NB4 (cell line): ENCODE data around the gene BIN1.

Source experiments
- MYC ChIP-seq: IDR thresholded peaks from 2 replicates; pipeline ENCODE4 v1.6.1; 2011; ENCODE audit warnings: low read depth, low read length
- POLR2A ChIP-seq: IDR thresholded peaks from 2 replicates; pipeline ENCODE4 v1.6.1; 2011; ENCODE audit warnings: mild to moderate bottlenecking; ENCODE audit not compliant: insufficient read length; ENCODE audit errors: extremely low read depth
- TF ChIP-seq, protein P1 (sequence below): IDR thresholded peaks from one replicate; pipeline ENCODE4 v1.5.1; 2012; ENCODE audit warnings: low read depth, low read length

DNA sequence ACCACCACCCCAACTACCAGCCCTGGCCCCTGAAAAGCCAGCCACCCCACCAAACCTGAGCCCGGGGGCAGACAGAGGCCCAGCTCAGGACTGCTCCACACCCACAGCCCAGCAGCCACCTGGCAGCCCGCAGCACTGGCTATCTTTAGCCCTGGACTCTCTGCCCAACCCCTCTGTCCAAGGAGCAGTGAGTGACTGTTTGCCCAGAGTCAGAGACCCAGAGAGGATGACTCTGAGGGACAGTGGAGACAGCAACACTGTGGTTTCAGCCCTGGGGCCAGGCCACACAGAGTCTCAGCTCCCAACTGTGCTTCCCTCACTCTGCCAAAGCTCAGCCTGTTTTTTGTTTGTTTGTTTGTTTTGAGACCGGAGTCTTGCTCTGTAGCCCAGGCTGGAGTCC lies 32.6 kb downstream of the BIN1 start:
- TF ChIP-seq, protein P1, sequence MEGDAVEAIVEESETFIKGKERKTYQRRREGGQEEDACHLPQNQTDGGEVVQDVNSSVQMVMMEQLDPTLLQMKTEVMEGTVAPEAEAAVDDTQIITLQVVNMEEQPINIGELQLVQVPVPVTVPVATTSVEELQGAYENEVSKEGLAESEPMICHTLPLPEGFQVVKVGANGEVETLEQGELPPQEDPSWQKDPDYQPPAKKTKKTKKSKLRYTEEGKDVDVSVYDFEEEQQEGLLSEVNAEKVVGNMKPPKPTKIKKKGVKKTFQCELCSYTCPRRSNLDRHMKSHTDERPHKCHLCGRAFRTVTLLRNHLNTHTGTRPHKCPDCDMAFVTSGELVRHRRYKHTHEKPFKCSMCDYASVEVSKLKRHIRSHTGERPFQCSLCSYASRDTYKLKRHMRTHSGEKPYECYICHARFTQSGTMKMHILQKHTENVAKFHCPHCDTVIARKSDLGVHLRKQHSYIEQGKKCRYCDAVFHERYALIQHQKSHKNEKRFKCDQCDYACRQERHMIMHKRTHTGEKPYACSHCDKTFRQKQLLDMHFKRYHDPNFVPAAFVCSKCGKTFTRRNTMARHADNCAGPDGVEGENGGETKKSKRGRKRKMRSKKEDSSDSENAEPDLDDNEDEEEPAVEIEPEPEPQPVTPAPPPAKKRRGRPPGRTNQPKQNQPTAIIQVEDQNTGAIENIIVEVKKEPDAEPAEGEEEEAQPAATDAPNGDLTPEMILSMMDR: no peak
- TF ChIP-seq MYC (no peak), POLR2A (no peak)
